ENCODE measurements around the gene ELN. TPM values are rescaled to one million over a fixed set of nuclear protein-coding genes. Genes with fewer than 3 reads are reported as not detected.

The ELN gene
- polyA plus RNA-seq, 1 donor (not counting 4 experiments of a cell fraction or from before 2014, with no cell fraction given): not detected

GRCh38 chr7:74105992-74106391 is 78.0 kb downstream of the ELN start:
- peaks cover 15 to 24% of the 10 kb centered on the region in 2 experiments for H3K36me3 ChIP-seq (ENCODE audit: control insufficient read depth in 2 of 2, extremely low read depth in 1 of 2, insufficient read depth in 2 of 2, low read length in 2 of 2)
- no peaks in the 10 kb centered on the region for H3K79me2 ChIP-seq (ENCODE audit: control insufficient read depth, insufficient read depth, low read length)
- no peak overlapping the region for H2AFZ ChIP-seq (ENCODE audit: control insufficient read depth, low read length)
- H3K27ac ChIP-seq (ENCODE audit: control insufficient read depth, insufficient read depth, low read length): no peak overlapping the region
- DNase-seq (ENCODE audit: low read depth, low spot score): no peak
- H3K4me2 ChIP-seq (ENCODE audit: control insufficient read depth, extremely low read depth, insufficient read depth, low read depth, low read length): no peak overlapping the region
- no peak overlapping the region for H3K4me3 ChIP-seq (ENCODE audit: control insufficient read depth in 2 of 3, extremely low read depth in 1 of 3, insufficient read depth in 2 of 3, low read depth in 1 of 3, low read length in 3 of 3)
- no peaks in the 10 kb centered on the region for H3K9me3 ChIP-seq (ENCODE audit: control insufficient read depth, low read depth, low read length)
- no peaks in the 10 kb centered on the region for H3K27me3 ChIP-seq (ENCODE audit: control insufficient read depth, extremely low read depth, insufficient read depth, low read length)
- dilution Hi-C loops (cut with MboI; ENCODE audit: extremely low pct_ligation_motif_present, low sequenced_read_pairs): no loop called here
- TF ChIP-seq EZH2 (IDR thresholded peaks at IDR 0.05; ENCODE audit: low read length) (no peak), CTCF (optimal IDR thresholded peaks at IDR 0.05 in 1 of 3, IDR thresholded peaks at IDR 0.05 in 1 of 3, conservative IDR thresholded peaks at IDR 0.05 in 1 of 3; ENCODE audit: extremely low read depth in 1 of 3, insufficient read depth in 2 of 3, low read length in 3 of 3) (no peak)
- no peak overlapping the region for H3K9ac ChIP-seq (ENCODE audit: control insufficient read depth, extremely low read depth, insufficient read depth, low read length)
- peaks cover 12% of the 10 kb centered on the region for H3K4me1 ChIP-seq (ENCODE audit: control insufficient read depth, extremely low read depth, insufficient read depth, low read length)
- H3K9me1 ChIP-seq (ENCODE audit: control insufficient read depth, extremely low read depth, insufficient read depth, low read length): peaks cover 2% of the 10 kb centered on the region
- H4K20me1 ChIP-seq (ENCODE audit: control insufficient read depth, extremely low read depth, insufficient read depth, low read length): peaks cover 2% of the 10 kb centered on the region
- no peak for FAIRE-seq

- Histone ChIP-seq H3K27ac (ENCODE audit: control insufficient read depth, insufficient read depth, low read length) (no peak overlapping the region), H3K79me2 (ENCODE audit: control insufficient read depth, insufficient read depth, low read length) (no peaks in the 10 kb centered on the region), H3K4me1 (ENCODE audit: control insufficient read depth, extremely low read depth, insufficient read depth, low read length) (peaks cover 12% of the 10 kb centered on the region), H4K20me1 (ENCODE audit: control insufficient read depth, extremely low read depth, insufficient read depth, low read length) (peaks cover 2% of the 10 kb centered on the region), H3K4me3 (ENCODE audit: control insufficient read depth in 2 of 3, extremely low read depth in 1 of 3, insufficient read depth in 2 of 3, low read depth in 1 of 3, low read length in 3 of 3) (no peak overlapping the region), H3K36me3 (ENCODE audit: control insufficient read depth in 2 of 2, extremely low read depth in 1 of 2, insufficient read depth in 2 of 2, low read length in 2 of 2) (peaks cover 20 to 29% of the 10 kb centered on the region in 2 experiments), H2AFZ (ENCODE audit: control insufficient read depth, low read length) (no peak overlapping the region), H3K4me2 (ENCODE audit: control insufficient read depth, extremely low read depth, insufficient read depth, low read depth, low read length) (no peak overlapping the region), H3K9me1 (ENCODE audit: control insufficient read depth, extremely low read depth, insufficient read depth, low read length) (peaks cover 2% of the 10 kb centered on the region), H3K27me3 (ENCODE audit: control insufficient read depth, extremely low read depth, insufficient read depth, low read length) (no peaks in the 10 kb centered on the region), H3K9me3 (ENCODE audit: control insufficient read depth, low read depth, low read length) (no peaks in the 10 kb centered on the region), H3K9ac (ENCODE audit: control insufficient read depth, extremely low read depth, insufficient read depth, low read length) (no peak overlapping the region)
- dilution Hi-C loops (cut with MboI; ENCODE audit: extremely low pct_ligation_motif_present, low sequenced_read_pairs): no loop called here
- TF ChIP-seq CTCF (optimal IDR thresholded peaks at IDR 0.05 in 1 of 3, IDR thresholded peaks at IDR 0.05 in 1 of 3, conservative IDR thresholded peaks at IDR 0.05 in 1 of 3; ENCODE audit: extremely low read depth in 1 of 3, insufficient read depth in 2 of 3, low read length in 3 of 3) (no peak), EZH2 (IDR thresholded peaks at IDR 0.05; ENCODE audit: low read length) (no peak)
- FAIRE-seq (no peak), DNase-seq (ENCODE audit: low read depth, low spot score) (no peak)
Observed at GRCh38 chr7:74106846-74107245, 78.9 kb downstream of the ELN start.
